ENCODE data around the gene ZNF253. TPM values are rescaled to one million over a fixed set of nuclear protein-coding genes. Genes with fewer than 3 reads are reported as not detected.
"Not testable (repeated sequence)": the region's sequence is repeated elsewhere in the genome, so short reads cannot be mapped to it uniquely, and the experiment has no call there.

Gene ZNF253
- total RNA-seq, 1 experiment from 2014 or later: 25.3 TPM

DNA sequence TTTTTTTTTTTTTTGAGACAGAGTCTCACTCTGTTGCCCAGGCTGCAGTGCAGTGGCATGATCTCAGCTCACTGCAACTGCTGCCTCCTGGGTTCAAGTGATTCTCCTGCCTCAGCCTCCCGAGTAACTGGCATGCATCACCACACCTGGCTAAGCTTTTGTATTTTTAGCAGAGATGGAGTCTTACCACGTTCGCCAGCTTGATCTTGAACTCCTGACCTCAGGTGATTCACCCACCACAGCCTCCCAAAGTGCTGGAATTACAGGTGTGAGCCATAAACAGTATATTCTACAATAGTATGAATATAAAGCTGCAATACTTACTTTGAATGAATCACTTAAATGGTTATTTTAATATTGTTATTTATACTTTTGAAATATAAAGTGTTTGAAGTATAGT lies 41.9 kb downstream of the ZNF253 start:
- H4K20me1 ChIP-seq (ENCODE audit: insufficient read depth, low read depth, low read length); H3K4me3 ChIP-seq (ENCODE audit: low read length); H2AFZ ChIP-seq (ENCODE audit: low read length); DNase-seq; H3K4me1 ChIP-seq (ENCODE audit: low read length); H3K27me3 ChIP-seq (ENCODE audit: low read length); H3K9me2 ChIP-seq (replicated peaks; ENCODE audit: insufficient read depth, low read length); H3K9ac ChIP-seq (ENCODE audit: low read length); H3K27ac ChIP-seq (ENCODE audit: low read length); H3K4me2 ChIP-seq (ENCODE audit: low read depth, low read length, poor library complexity, severe bottlenecking): not testable (repeated sequence)
- Histone ChIP-seq H3K9me3 (ENCODE audit: low read length) (peaks cover 54% of the 10 kb centered on the region), H3K79me2 (ENCODE audit: low read length) (peaks cover 98% of the 10 kb centered on the region), H3K36me3 (ENCODE audit: insufficient read depth, low read length) (peaks cover 89% of the 10 kb centered on the region)

DNA sequence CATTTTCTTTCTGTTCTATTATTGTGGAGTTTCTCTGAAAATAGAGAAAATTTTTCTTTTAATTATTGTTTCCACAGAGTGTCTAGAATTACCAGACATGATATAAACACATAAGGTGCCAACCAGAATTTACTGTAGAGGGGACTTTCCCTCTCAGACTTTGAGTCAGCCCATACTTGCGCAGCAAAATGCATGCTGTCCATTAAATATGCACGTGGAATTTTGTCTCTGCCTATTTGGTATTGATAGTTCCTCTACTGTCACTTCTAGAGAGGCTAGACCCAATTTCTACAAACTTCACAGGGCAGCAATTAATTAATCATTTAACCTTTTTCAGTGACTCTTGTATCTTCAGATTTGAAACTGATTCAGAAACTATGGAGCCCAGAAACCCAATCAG lies 44.0 kb downstream of the ZNF253 start:
- Histone ChIP-seq H3K4me1 (ENCODE audit: low read length) (no peaks in the 10 kb centered on the region), H3K27me3 (ENCODE audit: low read length) (no peaks in the 10 kb centered on the region), H3K79me2 (ENCODE audit: low read length) (peaks cover 98% of the 10 kb centered on the region), H4K20me1 (ENCODE audit: insufficient read depth, low read depth, low read length) (no peaks in the 10 kb centered on the region), H2AFZ (ENCODE audit: low read length) (no peak overlapping the region), H3K9me2 (replicated peaks; ENCODE audit: insufficient read depth, low read length) (no peaks in the 10 kb centered on the region), H3K9me3 (ENCODE audit: low read length) (peaks cover 53% of the 10 kb centered on the region), H3K27ac (ENCODE audit: low read length) (no peak overlapping the region), H3K36me3 (ENCODE audit: insufficient read depth, low read length) (peaks cover 92% of the 10 kb centered on the region), H3K4me3 (ENCODE audit: low read length) (no peak overlapping the region), H3K9ac (ENCODE audit: low read length) (no peak overlapping the region), H3K4me2 (ENCODE audit: low read depth, low read length, poor library complexity, severe bottlenecking) (no peak overlapping the region)
- no peak for DNase-seq

DNA sequence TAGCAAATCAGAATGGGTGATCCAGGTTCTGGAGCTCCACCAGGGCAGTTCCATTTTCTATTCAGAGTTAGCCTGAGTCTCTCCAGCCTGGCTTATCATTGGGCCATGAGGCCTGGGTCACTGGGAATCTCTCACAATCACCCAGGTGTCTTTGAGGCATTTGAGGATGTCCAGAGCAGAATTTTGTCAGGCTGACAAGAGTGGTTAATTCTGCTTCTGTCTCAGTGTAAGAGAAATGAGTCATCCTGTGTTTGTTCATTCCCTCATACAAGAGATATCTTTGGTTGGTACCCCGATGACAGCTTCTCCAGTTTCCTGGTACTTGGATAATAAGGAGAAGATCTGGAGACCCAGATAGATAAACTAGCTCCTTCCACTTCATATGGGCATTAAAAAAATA lies 45.5 kb downstream of the ZNF253 start:
- no peak overlapping the region for H3K4me2 ChIP-seq (ENCODE audit: low read depth, low read length, poor library complexity, severe bottlenecking)
- H3K9me3 ChIP-seq (ENCODE audit: low read length): peaks cover 43% of the 10 kb centered on the region
- no peak for DNase-seq
- H3K4me1 ChIP-seq (ENCODE audit: low read length): no peaks in the 10 kb centered on the region
- H3K36me3 ChIP-seq (ENCODE audit: insufficient read depth, low read length): peaks cover 93% of the 10 kb centered on the region
- no peaks in the 10 kb centered on the region for H3K9me2 ChIP-seq (replicated peaks; ENCODE audit: insufficient read depth, low read length)
- no peaks in the 10 kb centered on the region for H3K27me3 ChIP-seq (ENCODE audit: low read length)
- no peak overlapping the region for H3K9ac ChIP-seq (ENCODE audit: low read length)
- no peak overlapping the region for H3K27ac ChIP-seq (ENCODE audit: low read length)
- H4K20me1 ChIP-seq (ENCODE audit: insufficient read depth, low read depth, low read length): no peaks in the 10 kb centered on the region
- no peak overlapping the region for H3K4me3 ChIP-seq (ENCODE audit: low read length)
- H3K79me2 ChIP-seq (ENCODE audit: low read length): peaks cover 94% of the 10 kb centered on the region
- no peak overlapping the region for H2AFZ ChIP-seq (ENCODE audit: low read length)

DNA sequence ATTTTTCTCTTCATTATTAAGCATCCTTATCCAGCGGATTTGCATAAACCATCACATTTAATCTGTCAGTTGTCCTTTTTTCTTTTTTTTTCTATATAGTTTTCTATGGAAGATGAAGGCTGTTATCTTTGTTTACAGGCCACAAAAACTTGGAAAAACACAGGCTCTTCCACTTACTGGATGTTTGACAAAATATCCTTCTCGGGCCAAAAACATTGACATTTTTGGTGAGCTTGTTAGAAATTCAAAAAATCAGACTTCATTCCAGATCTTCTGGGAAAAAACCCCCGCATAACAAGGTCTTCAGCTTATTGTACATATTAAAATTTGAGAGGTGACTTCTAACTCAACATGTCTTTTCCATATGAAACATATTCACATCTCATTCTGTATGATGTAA lies 48.9 kb downstream of the ZNF253 start:
- Histone ChIP-seq H2AFZ (ENCODE audit: low read length) (no peak overlapping the region), H3K36me3 (ENCODE audit: insufficient read depth, low read length) (peaks cover 78% of the 10 kb centered on the region), H3K4me2 (ENCODE audit: low read depth, low read length, poor library complexity, severe bottlenecking) (no peak overlapping the region)

DNA sequence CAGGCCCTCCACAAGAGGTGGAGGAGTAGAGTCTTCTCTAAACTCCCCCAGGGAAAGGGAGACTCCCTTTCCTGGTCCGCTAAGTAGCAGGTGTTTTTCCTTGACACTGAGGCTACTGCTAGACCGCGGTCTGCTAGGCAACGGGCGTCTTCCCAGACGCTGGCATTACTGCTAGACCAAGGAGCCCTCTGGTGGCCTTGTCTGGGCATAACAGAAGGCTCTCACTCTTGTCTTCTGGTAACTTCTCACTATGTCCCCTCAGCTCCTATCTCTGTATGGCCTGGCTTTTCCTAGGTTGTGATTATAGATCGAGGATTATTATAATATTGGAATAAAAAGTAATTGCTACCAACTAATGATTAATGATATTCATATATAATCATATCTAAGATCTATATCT lies 64.7 kb downstream of the ZNF253 start:
- not testable (repeated sequence) for H2AFZ ChIP-seq (ENCODE audit: low read length); H3K4me2 ChIP-seq (ENCODE audit: low read depth, low read length, poor library complexity, severe bottlenecking); H3K4me3 ChIP-seq (ENCODE audit: low read length); H3K27ac ChIP-seq (ENCODE audit: low read length); H3K4me1 ChIP-seq (ENCODE audit: low read length); H3K27me3 ChIP-seq (ENCODE audit: low read length); H3K79me2 ChIP-seq (ENCODE audit: low read length); H4K20me1 ChIP-seq (ENCODE audit: insufficient read depth, low read depth, low read length); H3K9me2 ChIP-seq (replicated peaks; ENCODE audit: insufficient read depth, low read length); H3K9ac ChIP-seq (ENCODE audit: low read length)
- peaks cover 74% of the 10 kb centered on the region for H3K36me3 ChIP-seq (ENCODE audit: insufficient read depth, low read length)
- peaks cover 50% of the 10 kb centered on the region for H3K9me3 ChIP-seq (ENCODE audit: low read length)
- DNase-seq: peak; percentile 52

More for the DNA sequence above, 48.9 kb downstream of the ZNF253 start:
- Histone ChIP-seq H3K9me3 (ENCODE audit: low read length) (peaks cover 32% of the 10 kb centered on the region), H3K4me3 (ENCODE audit: low read length) (no peak overlapping the region), H3K9ac (ENCODE audit: low read length) (no peak overlapping the region), H4K20me1 (ENCODE audit: insufficient read depth, low read depth, low read length) (no peaks in the 10 kb centered on the region), H3K9me2 (replicated peaks; ENCODE audit: insufficient read depth, low read length) (no peaks in the 10 kb centered on the region), H3K4me1 (ENCODE audit: low read length) (no peaks in the 10 kb centered on the region), H3K79me2 (ENCODE audit: low read length) (peaks cover 71% of the 10 kb centered on the region), H3K27ac (ENCODE audit: low read length) (no peak overlapping the region), H3K27me3 (ENCODE audit: low read length) (no peaks in the 10 kb centered on the region)
- DNase-seq: no peak

DNA sequence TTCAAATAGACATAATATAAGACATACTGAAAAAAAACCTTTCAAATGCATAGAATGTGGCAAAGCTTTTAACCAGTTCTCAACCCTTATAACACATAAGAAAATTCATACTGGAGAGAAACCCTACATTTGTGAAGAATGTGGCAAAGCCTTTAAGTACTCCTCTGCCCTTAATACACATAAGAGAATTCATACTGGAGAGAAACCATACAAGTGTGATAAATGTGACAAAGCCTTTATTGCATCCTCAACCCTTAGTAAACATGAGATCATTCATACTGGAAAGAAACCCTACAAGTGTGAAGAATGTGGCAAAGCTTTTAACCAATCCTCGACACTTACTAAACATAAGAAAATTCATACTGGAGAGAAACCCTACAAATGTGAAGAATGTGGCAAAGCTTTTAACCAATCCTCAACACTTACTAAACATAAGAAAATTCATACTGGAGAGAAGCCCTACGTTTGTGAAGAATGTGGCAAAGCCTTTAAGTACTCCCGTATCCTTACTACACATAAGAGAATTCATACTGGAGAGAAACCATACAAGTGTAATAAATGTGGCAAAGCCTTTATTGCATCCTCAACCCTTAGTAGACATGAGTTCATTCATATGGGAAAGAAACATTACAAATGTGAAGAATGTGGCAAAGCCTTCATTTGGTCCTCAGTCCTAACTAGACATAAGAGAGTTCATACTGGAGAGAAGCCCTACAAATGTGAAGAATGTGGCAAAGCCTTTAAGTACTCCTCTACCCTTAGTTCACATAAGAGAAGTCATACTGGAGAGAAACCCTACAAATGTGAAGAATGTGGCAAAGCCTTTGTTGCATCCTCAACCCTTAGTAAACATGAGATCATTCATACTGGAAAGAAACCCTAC lies 68.0 kb downstream of the ZNF253 start:
- Histone ChIP-seq H3K36me3 (ENCODE audit: insufficient read depth, low read length) (peaks cover 44% of the 10 kb centered on the region), H3K4me1 (ENCODE audit: low read length) (peaks cover 10% of the 10 kb centered on the region), H3K9me3 (ENCODE audit: low read length) (peaks cover 58% of the 10 kb centered on the region)
- H3K27ac ChIP-seq (ENCODE audit: low read length); H2AFZ ChIP-seq (ENCODE audit: low read length); H3K27me3 ChIP-seq (ENCODE audit: low read length); H3K4me3 ChIP-seq (ENCODE audit: low read length); H4K20me1 ChIP-seq (ENCODE audit: insufficient read depth, low read depth, low read length); H3K4me2 ChIP-seq (ENCODE audit: low read depth, low read length, poor library complexity, severe bottlenecking); H3K79me2 ChIP-seq (ENCODE audit: low read length); DNase-seq; H3K9ac ChIP-seq (ENCODE audit: low read length); H3K9me2 ChIP-seq (replicated peaks; ENCODE audit: insufficient read depth, low read length): not testable (repeated sequence)

DNA sequence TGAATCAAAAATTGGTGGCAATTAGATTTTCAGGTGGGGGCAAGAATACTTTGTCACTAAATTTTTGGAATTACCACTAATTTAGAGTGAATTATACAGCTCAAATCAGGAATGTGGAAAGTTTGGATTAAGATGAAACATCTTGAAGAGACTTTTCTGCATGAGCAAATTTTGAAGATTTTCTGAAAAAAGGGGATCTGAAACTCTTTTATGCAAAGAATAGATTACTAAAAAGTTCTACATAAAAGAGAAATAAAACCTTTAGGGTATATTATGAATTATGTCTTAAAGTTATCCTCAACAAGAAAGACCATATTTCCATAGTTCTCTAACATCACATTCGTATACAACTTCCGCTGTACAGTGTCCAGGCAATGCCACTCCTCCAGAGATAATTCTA lies 71.7 kb downstream of the ZNF253 start:
- Histone ChIP-seq H3K4me3 (ENCODE audit: low read length) (no peak overlapping the region), H3K27me3 (ENCODE audit: low read length) (no peaks in the 10 kb centered on the region), H4K20me1 (ENCODE audit: insufficient read depth, low read depth, low read length) (no peaks in the 10 kb centered on the region), H3K9me3 (ENCODE audit: low read length) (peaks cover 49% of the 10 kb centered on the region), H3K36me3 (ENCODE audit: insufficient read depth, low read length) (peaks cover 24% of the 10 kb centered on the region), H3K4me2 (ENCODE audit: low read depth, low read length, poor library complexity, severe bottlenecking) (no peak overlapping the region), H2AFZ (ENCODE audit: low read length) (no peak overlapping the region), H3K79me2 (ENCODE audit: low read length) (0 out of 2 replicates have a peak, but pooled peaks cover 1% of the 10 kb centered on the region), H3K9me2 (replicated peaks; ENCODE audit: insufficient read depth, low read length) (no peaks in the 10 kb centered on the region), H3K4me1 (ENCODE audit: low read length) (peaks cover 10% of the 10 kb centered on the region), H3K27ac (ENCODE audit: low read length) (no peak overlapping the region), H3K9ac (ENCODE audit: low read length) (no peak overlapping the region)
- peak; percentile 52 for DNase-seq

DNA sequence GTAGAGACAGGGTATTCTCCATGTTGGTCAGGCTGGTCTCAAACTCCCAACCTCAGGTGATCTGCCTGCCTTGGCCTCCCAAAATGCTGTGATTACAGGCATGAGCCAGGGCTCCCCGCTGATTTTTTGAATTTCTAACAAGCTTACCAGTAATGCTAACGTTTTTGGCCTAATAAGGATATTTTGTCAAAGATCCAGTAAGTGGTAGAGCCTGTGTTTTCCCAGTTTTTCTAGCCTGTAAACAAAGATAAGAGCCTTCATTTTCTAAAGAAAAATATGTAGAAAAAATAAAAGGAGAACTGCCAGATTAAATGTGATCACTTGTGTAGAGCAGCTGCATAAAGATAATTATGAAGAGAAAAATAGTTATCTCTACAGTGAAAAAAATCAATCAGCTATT lies 72.8 kb downstream of the ZNF253 start:
- Histone ChIP-seq H3K36me3 (ENCODE audit: insufficient read depth, low read length) (peaks cover 13% of the 10 kb centered on the region), H3K27me3 (ENCODE audit: low read length) (no peaks in the 10 kb centered on the region), H3K9me3 (ENCODE audit: low read length) (peaks cover 39% of the 10 kb centered on the region), H2AFZ (ENCODE audit: low read length) (no peak overlapping the region), H3K4me2 (ENCODE audit: low read depth, low read length, poor library complexity, severe bottlenecking) (no peak overlapping the region), H3K9ac (ENCODE audit: low read length) (no peak overlapping the region), H3K4me1 (ENCODE audit: low read length) (peaks cover 10% of the 10 kb centered on the region), H3K27ac (ENCODE audit: low read length) (no peak overlapping the region), H3K79me2 (ENCODE audit: low read length) (no peaks in the 10 kb centered on the region), H3K4me3 (ENCODE audit: low read length) (no peak overlapping the region), H4K20me1 (ENCODE audit: insufficient read depth, low read depth, low read length) (no peaks in the 10 kb centered on the region), H3K9me2 (replicated peaks; ENCODE audit: insufficient read depth, low read length) (no peaks in the 10 kb centered on the region)
- no peak for DNase-seq

Data from Karpas-422 (cell line).